ENCODE data around the gene AQP12B. TPM values are rescaled to one million over a fixed set of nuclear protein-coding genes. Genes with fewer than 3 reads are reported as not detected.
"Not testable (repeated sequence)": the region's sequence is repeated elsewhere in the genome, so short reads cannot be mapped to it uniquely, and the experiment has no call there.

Gene AQP12B
- total RNA-seq, 2 experiments from 2014 or later: not detected

GRCh38 chr2:240694304-240694703, 11.6 kb upstream of the AQP12B start:
- H3K27ac ChIP-seq (ENCODE audit: low read depth in 1 of 2, low read length in 2 of 2); H3K36me3 Mint-ChIP-seq (ENCODE audit: low read depth); H3K9me3 ChIP-seq (ENCODE audit: control insufficient read depth in 1 of 2, insufficient read depth in 1 of 2, low read length in 2 of 2); H3K4me3 Mint-ChIP-seq; H3K27me3 ChIP-seq (ENCODE audit: control insufficient read depth in 1 of 2, insufficient read depth in 2 of 2, low read length in 2 of 2); H3K4me3 ChIP-seq (ENCODE audit: low read length); H3K27me3 Mint-ChIP-seq; H3K36me3 ChIP-seq (ENCODE audit: insufficient read depth, low read length); POLR2A ChIA-PET; ATAC-seq (ENCODE audit: poor library complexity); CTCF ChIA-PET; H3K4me1 ChIP-seq (ENCODE audit: insufficient read depth, low read length); H3K4me1 Mint-ChIP-seq (ENCODE audit: low read depth); H3K9me3 Mint-ChIP-seq; intact Hi-C loops (cut with DNase I, micrococcal nuclease); DNase-seq; H3K27ac Mint-ChIP-seq: not testable (repeated sequence)

GRCh38 chr2:240692583-240693561, 10.2 kb upstream of the AQP12B start:
- H3K9me3 Mint-ChIP-seq; H3K27me3 ChIP-seq (ENCODE audit: control insufficient read depth in 1 of 2, insufficient read depth in 2 of 2, low read length in 2 of 2); H3K4me1 Mint-ChIP-seq (ENCODE audit: low read depth); H3K4me3 ChIP-seq (ENCODE audit: low read length); H3K4me1 ChIP-seq (ENCODE audit: insufficient read depth, low read length); H3K36me3 ChIP-seq (ENCODE audit: insufficient read depth, low read length); CTCF ChIA-PET; DNase-seq; H3K36me3 Mint-ChIP-seq (ENCODE audit: low read depth); POLR2A ChIA-PET; intact Hi-C loops (cut with DNase I, micrococcal nuclease); H3K9me3 ChIP-seq (ENCODE audit: control insufficient read depth in 1 of 2, insufficient read depth in 1 of 2, low read length in 2 of 2); H3K27ac Mint-ChIP-seq; H3K4me3 Mint-ChIP-seq; ATAC-seq (ENCODE audit: poor library complexity); H3K27ac ChIP-seq (ENCODE audit: low read depth in 1 of 2, low read length in 2 of 2); H3K27me3 Mint-ChIP-seq: not testable (repeated sequence)

DNA sequence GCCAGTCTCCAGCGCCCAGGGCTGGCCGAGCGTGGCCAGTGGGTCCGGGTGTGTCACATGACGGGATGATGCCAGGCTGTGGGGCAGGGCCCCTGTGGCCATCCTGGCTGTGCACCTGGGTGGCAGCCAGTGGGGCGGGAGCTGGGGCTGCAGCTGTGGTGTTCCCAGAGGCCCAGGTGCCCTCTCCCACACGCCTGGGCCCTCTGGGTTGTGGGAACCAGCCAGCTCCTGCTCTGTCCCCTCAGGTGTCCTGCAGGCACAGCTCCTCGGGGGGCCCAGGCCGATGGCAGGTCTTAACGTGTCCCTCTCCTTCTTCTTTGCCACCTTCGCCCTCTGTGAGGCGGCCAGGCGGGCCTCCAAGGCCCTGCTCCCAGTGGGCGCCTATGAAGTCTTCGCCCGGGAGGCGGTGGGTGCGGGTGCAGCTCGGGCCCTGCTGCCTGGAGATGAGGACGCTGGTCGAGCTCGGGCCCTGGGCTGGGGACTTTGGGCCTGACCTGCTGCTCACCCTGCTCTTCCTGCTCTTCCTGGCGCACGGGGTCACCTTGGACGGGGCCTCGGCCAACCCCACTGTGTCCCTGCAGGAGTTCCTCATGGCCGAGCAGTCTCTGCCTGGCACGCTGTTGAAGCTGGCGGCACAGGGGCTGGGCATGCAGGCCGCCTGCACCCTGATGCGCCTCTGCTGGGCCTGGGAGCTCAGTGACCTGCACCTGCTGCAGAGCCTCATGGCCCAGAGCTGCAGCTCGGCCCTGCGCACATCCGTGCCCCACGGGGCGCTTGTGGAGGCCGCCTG, 9.1 kb upstream of the AQP12B start, which contains the start of gene AQP12A:
Gene AQP12A, plus strand, starts transcription at position 236 of the 790 bp plus-strand sequence. Its CDS starts 48 bp downstream, at position 284.
- ATAC-seq (ENCODE audit: poor library complexity); H3K36me3 Mint-ChIP-seq (ENCODE audit: low read depth); H3K27ac ChIP-seq (ENCODE audit: low read depth in 1 of 2, low read length in 2 of 2); H3K4me1 Mint-ChIP-seq (ENCODE audit: low read depth); intact Hi-C loops (cut with DNase I, micrococcal nuclease); POLR2A ChIA-PET; H3K4me3 Mint-ChIP-seq; H3K36me3 ChIP-seq (ENCODE audit: insufficient read depth, low read length); H3K4me1 ChIP-seq (ENCODE audit: insufficient read depth, low read length); H3K4me3 ChIP-seq (ENCODE audit: low read length); H3K9me3 Mint-ChIP-seq; H3K27me3 ChIP-seq (ENCODE audit: control insufficient read depth in 1 of 2, insufficient read depth in 2 of 2, low read length in 2 of 2); H3K9me3 ChIP-seq (ENCODE audit: control insufficient read depth in 1 of 2, insufficient read depth in 1 of 2, low read length in 2 of 2); H3K27ac Mint-ChIP-seq; CTCF ChIA-PET; H3K27me3 Mint-ChIP-seq: not testable (repeated sequence)
- DNase-seq: peak in 1 of 14 experiments; percentile 9

GRCh38 chr2:240691075-240691427, 8.4 kb upstream of the AQP12B start:
- H3K27me3 Mint-ChIP-seq; intact Hi-C loops (cut with DNase I, micrococcal nuclease); DNase-seq; H3K4me1 Mint-ChIP-seq (ENCODE audit: low read depth); H3K36me3 Mint-ChIP-seq (ENCODE audit: low read depth); ATAC-seq (ENCODE audit: poor library complexity); POLR2A ChIA-PET; H3K4me1 ChIP-seq (ENCODE audit: insufficient read depth, low read length); H3K27ac Mint-ChIP-seq; H3K27me3 ChIP-seq (ENCODE audit: control insufficient read depth in 1 of 2, insufficient read depth in 2 of 2, low read length in 2 of 2); H3K4me3 Mint-ChIP-seq; H3K36me3 ChIP-seq (ENCODE audit: insufficient read depth, low read length); H3K4me3 ChIP-seq (ENCODE audit: low read length); H3K9me3 ChIP-seq (ENCODE audit: control insufficient read depth in 1 of 2, insufficient read depth in 1 of 2, low read length in 2 of 2); H3K9me3 Mint-ChIP-seq; H3K27ac ChIP-seq (ENCODE audit: low read depth in 1 of 2, low read length in 2 of 2); CTCF ChIA-PET: not testable (repeated sequence)

- not testable (repeated sequence) for H3K4me3 Mint-ChIP-seq; H3K4me1 ChIP-seq (ENCODE audit: insufficient read depth, low read length)
- peak; percentile 71 for ATAC-seq (ENCODE audit: poor library complexity)
Observed at GRCh38 chr2:240690421-240691074, 7.9 kb upstream of the AQP12B start.

More at GRCh38 chr2:240690421-240691074, 7.9 kb upstream of the AQP12B start:
- CTCF ChIA-PET; intact Hi-C loops (cut with DNase I, micrococcal nuclease); H3K27me3 ChIP-seq (ENCODE audit: control insufficient read depth in 1 of 2, insufficient read depth in 2 of 2, low read length in 2 of 2); POLR2A ChIA-PET; H3K27me3 Mint-ChIP-seq; H3K27ac Mint-ChIP-seq; H3K9me3 Mint-ChIP-seq; H3K36me3 ChIP-seq (ENCODE audit: insufficient read depth, low read length); H3K36me3 Mint-ChIP-seq (ENCODE audit: low read depth); DNase-seq; H3K4me3 ChIP-seq (ENCODE audit: low read length); H3K27ac ChIP-seq (ENCODE audit: low read depth in 1 of 2, low read length in 2 of 2); H3K9me3 ChIP-seq (ENCODE audit: control insufficient read depth in 1 of 2, insufficient read depth in 1 of 2, low read length in 2 of 2); H3K4me1 Mint-ChIP-seq (ENCODE audit: low read depth): not testable (repeated sequence)

Measured in CD4-positive, alpha-beta T cell (primary cell).